WTC11 (cell line): ENCODE data around the gene PCSK9. TPM values are rescaled to one million over a fixed set of nuclear protein-coding genes. Genes with fewer than 3 reads are reported as not detected.

ENCODE experiments used
- ATAC-seq: fragments of 200-7000 bp; cut with Tn5 transposase; 2 replicates; pipeline ENCODE4 v1.10.0; 2021; ENCODE audit warnings: mild to moderate bottlenecking, moderate library complexity
- CTCF ChIA-PET: fragments of 300-600 bp; sonication (Branson Sonifier 250); formaldehyde crosslinking; loops from one replicate; lab custom pipeline; 2021; ENCODE audit warnings: antibody characterized with exemption; lab: Charles Lee
- POLR2A ChIA-PET: fragments of 350-600 bp; sonication (Branson Sonifier 250); formaldehyde crosslinking; loops from one replicate; lab custom pipeline; 2021; ENCODE audit warnings: antibody characterized with exemption; lab: Charles Lee
- DNase-seq: peaks from one replicate; pipeline ENCODE4 v3.0.0; 2021; ENCODE audit warnings: low spot score
- H3K27ac Mint-ChIP-seq: 2 replicates; pipeline ENCODE4 v1.8.0; 2021; ENCODE audit warnings: mixed read lengths
- H3K27me3 Mint-ChIP-seq: 2 replicates; pipeline ENCODE4 v1.8.0; 2021; ENCODE audit warnings: low read depth, mild to moderate bottlenecking, moderate library complexity, mixed read lengths
- H3K36me3 Mint-ChIP-seq: 2 replicates; pipeline ENCODE4 v1.8.0; 2021; ENCODE audit warnings: mixed read lengths
- H3K4me1 Mint-ChIP-seq: 2 replicates; pipeline ENCODE4 v1.8.0; 2022; ENCODE audit warnings: mixed read lengths
- H3K4me3 Mint-ChIP-seq: 2 replicates; pipeline ENCODE4 v1.8.0; 2021; ENCODE audit warnings: mild to moderate bottlenecking, moderate library complexity, mixed read lengths
- H3K9me3 Mint-ChIP-seq: 2 replicates; pipeline ENCODE4 v1.8.0; 2021; ENCODE audit warnings: mixed read lengths
- ATF3 ChIP-seq: sonication (generic); formaldehyde crosslinking; conservative IDR thresholded peaks from 2 replicates; pipeline ENCODE4 v1.8.1; 2022; ENCODE audit warnings: mild to moderate bottlenecking, missing genetic modification reagents
- CBFB ChIP-seq: sonication (generic); formaldehyde crosslinking; IDR thresholded peaks from 2 replicates; pipeline ENCODE4 v1.8.1; 2022; ENCODE audit warnings: mild to moderate bottlenecking, low read depth, missing genetic modification reagents
- E2F4 ChIP-seq: sonication (generic); formaldehyde crosslinking; IDR thresholded peaks from 2 replicates; pipeline ENCODE4 v1.8.1; 2022; ENCODE audit warnings: low read depth, mild to moderate bottlenecking, moderate library complexity, missing genetic modification reagents, borderline replicate concordance
- ESRRA ChIP-seq: sonication (generic); formaldehyde crosslinking; IDR thresholded peaks from 2 replicates; pipeline ENCODE4 v1.8.1; 2022; ENCODE audit warnings: mild to moderate bottlenecking, missing genetic modification reagents, borderline replicate concordance
- FOXK1 ChIP-seq: sonication (generic); formaldehyde crosslinking; IDR thresholded peaks from 2 replicates; pipeline ENCODE4 v1.8.0; 2022; ENCODE audit warnings: mild to moderate bottlenecking, moderate library complexity, missing genetic modification reagents
- FOXP4 ChIP-seq: sonication (generic); formaldehyde crosslinking; IDR thresholded peaks from 2 replicates; pipeline ENCODE4 v1.8.0; 2022; ENCODE audit warnings: mild to moderate bottlenecking, missing genetic modification reagents
- MXD4 ChIP-seq: fragments of 250-450 bp; sonication (Bioruptor Pico); IDR thresholded peaks from 2 replicates; pipeline ENCODE4 v1.8.0; 2021; ENCODE audit warnings: mild to moderate bottlenecking, moderate library complexity, borderline replicate concordance
- NFYB ChIP-seq: sonication (generic); formaldehyde crosslinking; conservative IDR thresholded peaks from 2 replicates; pipeline ENCODE4 v1.8.0; 2022; ENCODE audit warnings: low read depth, missing genetic modification reagents
- NR2C2 ChIP-seq: sonication (generic); formaldehyde crosslinking; IDR thresholded peaks from 2 replicates; pipeline ENCODE4 v1.8.0; 2022; ENCODE audit warnings: mild to moderate bottlenecking, missing genetic modification reagents
- SMAD3 ChIP-seq: sonication (generic); formaldehyde crosslinking; IDR thresholded peaks from 2 replicates; pipeline ENCODE4 v1.8.0; 2022; ENCODE audit warnings: missing genetic modification reagents, mild to moderate bottlenecking, borderline replicate concordance
- TEAD4 ChIP-seq: sonication (generic); formaldehyde crosslinking; IDR thresholded peaks from 2 replicates; pipeline ENCODE4 v1.8.0; 2022; ENCODE audit warnings: mild to moderate bottlenecking, missing genetic modification reagents
- ZNF138 ChIP-seq: sonication (generic); formaldehyde crosslinking; conservative IDR thresholded peaks from 2 replicates; pipeline ENCODE4 v1.8.1; 2022; ENCODE audit warnings: mild to moderate bottlenecking, moderate library complexity, missing genetic modification reagents
- ZNF263 ChIP-seq: sonication (generic); formaldehyde crosslinking; IDR thresholded peaks from 2 replicates; pipeline ENCODE4 v1.8.1; 2022; ENCODE audit warnings: low read depth, mild to moderate bottlenecking, moderate library complexity, missing genetic modification reagents
- ZNF423 ChIP-seq: fragments of 250-450 bp; sonication (Bioruptor Pico); IDR thresholded peaks from 2 replicates; pipeline ENCODE4 v2.1.2; 2022; ENCODE audit warnings: mild to moderate bottlenecking, moderate library complexity
- ZNF671 ChIP-seq: fragments of 250-450 bp; sonication (Bioruptor Pico); IDR thresholded peaks from 2 replicates; pipeline ENCODE4 v1.8.0; 2021; ENCODE audit warnings: mild to moderate bottlenecking
- total RNA-seq: library from RNA; stranded (reverse); gene quantifications from 3 replicates; pipeline ENCODE4 v1.2.3, GENCODE V29; 2021
- TF ChIP-seq, protein P1 (sequence below): sonication (generic); formaldehyde crosslinking; IDR thresholded peaks from 2 replicates; pipeline ENCODE4 v1.8.0; 2023; ENCODE audit warnings: mild to moderate bottlenecking, missing genetic modification reagents
- TF ChIP-seq, protein P2 (sequence below): sonication (generic); formaldehyde crosslinking; IDR thresholded peaks from 2 replicates; pipeline ENCODE4 v1.8.0; 2023; ENCODE audit warnings: missing genetic modification reagents, mild to moderate bottlenecking, borderline replicate concordance
- TF ChIP-seq, protein P3 (sequence below): fragments of 250-450 bp; sonication (Bioruptor Pico); IDR thresholded peaks from 2 replicates; pipeline ENCODE4 v1.9.0; 2021; ENCODE audit warnings: mild to moderate bottlenecking
- TF ChIP-seq, protein P4 (sequence below): fragments of 200-600 bp; IDR thresholded peaks from 2 replicates; pipeline ENCODE4 v1.8.0; 2022; ENCODE audit warnings: antibody characterized with exemption

Gene PCSK9
- total RNA-seq, 1 experiment from 2014 or later, result 73.2 TPM

DNA sequence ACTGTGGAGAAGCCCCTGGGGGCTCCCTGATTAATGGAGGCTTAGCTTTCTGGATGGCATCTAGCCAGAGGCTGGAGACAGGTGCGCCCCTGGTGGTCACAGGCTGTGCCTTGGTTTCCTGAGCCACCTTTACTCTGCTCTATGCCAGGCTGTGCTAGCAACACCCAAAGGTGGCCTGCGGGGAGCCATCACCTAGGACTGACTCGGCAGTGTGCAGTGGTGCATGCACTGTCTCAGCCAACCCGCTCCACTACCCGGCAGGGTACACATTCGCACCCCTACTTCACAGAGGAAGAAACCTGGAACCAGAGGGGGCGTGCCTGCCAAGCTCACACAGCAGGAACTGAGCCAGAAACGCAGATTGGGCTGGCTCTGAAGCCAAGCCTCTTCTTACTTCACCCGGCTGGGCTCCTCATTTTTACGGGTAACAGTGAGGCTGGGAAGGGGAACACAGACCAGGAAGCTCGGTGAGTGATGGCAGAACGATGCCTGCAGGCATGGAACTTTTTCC, 24.8 kb downstream of the PCSK9 start:
- H3K9me3 Mint-ChIP-seq, result no peaks in the 10 kb centered on the region
- H3K27me3 Mint-ChIP-seq, result no peaks in the 10 kb centered on the region
- POLR2A ChIA-PET, result no interaction called here
- no peak; the same call in none of the 2 replicates for ATAC-seq
- TF ChIP-seq, protein P1, sequence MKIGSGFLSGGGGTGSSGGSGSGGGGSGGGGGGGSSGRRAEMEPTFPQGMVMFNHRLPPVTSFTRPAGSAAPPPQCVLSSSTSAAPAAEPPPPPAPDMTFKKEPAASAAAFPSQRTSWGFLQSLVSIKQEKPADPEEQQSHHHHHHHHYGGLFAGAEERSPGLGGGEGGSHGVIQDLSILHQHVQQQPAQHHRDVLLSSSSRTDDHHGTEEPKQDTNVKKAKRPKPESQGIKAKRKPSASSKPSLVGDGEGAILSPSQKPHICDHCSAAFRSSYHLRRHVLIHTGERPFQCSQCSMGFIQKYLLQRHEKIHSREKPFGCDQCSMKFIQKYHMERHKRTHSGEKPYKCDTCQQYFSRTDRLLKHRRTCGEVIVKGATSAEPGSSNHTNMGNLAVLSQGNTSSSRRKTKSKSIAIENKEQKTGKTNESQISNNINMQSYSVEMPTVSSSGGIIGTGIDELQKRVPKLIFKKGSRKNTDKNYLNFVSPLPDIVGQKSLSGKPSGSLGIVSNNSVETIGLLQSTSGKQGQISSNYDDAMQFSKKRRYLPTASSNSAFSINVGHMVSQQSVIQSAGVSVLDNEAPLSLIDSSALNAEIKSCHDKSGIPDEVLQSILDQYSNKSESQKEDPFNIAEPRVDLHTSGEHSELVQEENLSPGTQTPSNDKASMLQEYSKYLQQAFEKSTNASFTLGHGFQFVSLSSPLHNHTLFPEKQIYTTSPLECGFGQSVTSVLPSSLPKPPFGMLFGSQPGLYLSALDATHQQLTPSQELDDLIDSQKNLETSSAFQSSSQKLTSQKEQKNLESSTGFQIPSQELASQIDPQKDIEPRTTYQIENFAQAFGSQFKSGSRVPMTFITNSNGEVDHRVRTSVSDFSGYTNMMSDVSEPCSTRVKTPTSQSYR, result no peak
- no peak for TF ChIP-seq ZNF423
- no peak for TF ChIP-seq FOXK1 (CRISPR knock-in tag)
- TF ChIP-seq E2F4, result no peak
- no peak for TF ChIP-seq ZNF671 (CRISPR knock-in tag)
- no peak for TF ChIP-seq NFYB (CRISPR knock-in tag)
- TF ChIP-seq ATF3 (CRISPR knock-in tag), result no peak
- no peak for TF ChIP-seq MXD4 (CRISPR knock-in tag)
- no peak for TF ChIP-seq ZNF263 (CRISPR knock-in tag)
- no peak for TF ChIP-seq SMAD3 (CRISPR knock-in tag)
- TF ChIP-seq ZNF138 (CRISPR knock-in tag), result no peak
- TF ChIP-seq, all 79 proteins: peak for 0
- H3K36me3 Mint-ChIP-seq, result peaks cover 38% of the 10 kb centered on the region
- no peak for DNase-seq
- H3K4me3 Mint-ChIP-seq, result no peak overlapping the region
- CTCF ChIA-PET, result interaction anchor here (1.0 to 2.0 kb wide), 6 partner anchors 7 to 274 kb away, joined by 3 to 7 read pairs (median 4); no protein-coding TSS in a partner anchor
- no peaks in the 10 kb centered on the region for H3K4me1 Mint-ChIP-seq
- no peak overlapping the region for H3K27ac Mint-ChIP-seq

GRCh38 chr1:55064861-55065263, 25.5 kb downstream of the PCSK9 start:
- H3K27me3 Mint-ChIP-seq, result no peaks in the 10 kb centered on the region
- ATAC-seq, result no peak
- no peak for DNase-seq
- POLR2A ChIA-PET, result no interaction called here
- H3K4me1 Mint-ChIP-seq, result no peaks in the 10 kb centered on the region
- H3K4me3 Mint-ChIP-seq, result no peak overlapping the region
- no peak overlapping the region for H3K27ac Mint-ChIP-seq
- no peaks in the 10 kb centered on the region for H3K9me3 Mint-ChIP-seq
- CTCF ChIA-PET, result interaction anchor here (2.0 kb wide), 1 partner anchor 273 kb away, joined by 4 read pairs; no protein-coding TSS in a partner anchor
- H3K36me3 Mint-ChIP-seq, result peaks cover 35% of the 10 kb centered on the region
- TF ChIP-seq FOXP4 (CRISPR knock-in tag) (no peak), ESRRA (CRISPR knock-in tag) (no peak), CBFB (CRISPR knock-in tag) (no peak), NR2C2 (no peak), TEAD4 (CRISPR knock-in tag) (no peak)
- TF ChIP-seq, protein P2, sequence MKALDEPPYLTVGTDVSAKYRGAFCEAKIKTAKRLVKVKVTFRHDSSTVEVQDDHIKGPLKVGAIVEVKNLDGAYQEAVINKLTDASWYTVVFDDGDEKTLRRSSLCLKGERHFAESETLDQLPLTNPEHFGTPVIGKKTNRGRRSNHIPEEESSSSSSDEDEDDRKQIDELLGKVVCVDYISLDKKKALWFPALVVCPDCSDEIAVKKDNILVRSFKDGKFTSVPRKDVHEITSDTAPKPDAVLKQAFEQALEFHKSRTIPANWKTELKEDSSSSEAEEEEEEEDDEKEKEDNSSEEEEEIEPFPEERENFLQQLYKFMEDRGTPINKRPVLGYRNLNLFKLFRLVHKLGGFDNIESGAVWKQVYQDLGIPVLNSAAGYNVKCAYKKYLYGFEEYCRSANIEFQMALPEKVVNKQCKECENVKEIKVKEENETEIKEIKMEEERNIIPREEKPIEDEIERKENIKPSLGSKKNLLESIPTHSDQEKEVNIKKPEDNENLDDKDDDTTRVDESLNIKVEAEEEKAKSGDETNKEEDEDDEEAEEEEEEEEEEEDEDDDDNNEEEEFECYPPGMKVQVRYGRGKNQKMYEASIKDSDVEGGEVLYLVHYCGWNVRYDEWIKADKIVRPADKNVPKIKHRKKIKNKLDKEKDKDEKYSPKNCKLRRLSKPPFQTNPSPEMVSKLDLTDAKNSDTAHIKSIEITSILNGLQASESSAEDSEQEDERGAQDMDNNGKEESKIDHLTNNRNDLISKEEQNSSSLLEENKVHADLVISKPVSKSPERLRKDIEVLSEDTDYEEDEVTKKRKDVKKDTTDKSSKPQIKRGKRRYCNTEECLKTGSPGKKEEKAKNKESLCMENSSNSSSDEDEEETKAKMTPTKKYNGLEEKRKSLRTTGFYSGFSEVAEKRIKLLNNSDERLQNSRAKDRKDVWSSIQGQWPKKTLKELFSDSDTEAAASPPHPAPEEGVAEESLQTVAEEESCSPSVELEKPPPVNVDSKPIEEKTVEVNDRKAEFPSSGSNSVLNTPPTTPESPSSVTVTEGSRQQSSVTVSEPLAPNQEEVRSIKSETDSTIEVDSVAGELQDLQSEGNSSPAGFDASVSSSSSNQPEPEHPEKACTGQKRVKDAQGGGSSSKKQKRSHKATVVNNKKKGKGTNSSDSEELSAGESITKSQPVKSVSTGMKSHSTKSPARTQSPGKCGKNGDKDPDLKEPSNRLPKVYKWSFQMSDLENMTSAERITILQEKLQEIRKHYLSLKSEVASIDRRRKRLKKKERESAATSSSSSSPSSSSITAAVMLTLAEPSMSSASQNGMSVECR, result no peak
- TF ChIP-seq, protein P3, sequence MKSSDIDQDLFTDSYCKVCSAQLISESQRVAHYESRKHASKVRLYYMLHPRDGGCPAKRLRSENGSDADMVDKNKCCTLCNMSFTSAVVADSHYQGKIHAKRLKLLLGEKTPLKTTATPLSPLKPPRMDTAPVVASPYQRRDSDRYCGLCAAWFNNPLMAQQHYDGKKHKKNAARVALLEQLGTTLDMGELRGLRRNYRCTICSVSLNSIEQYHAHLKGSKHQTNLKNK (CRISPR knock-in tag), result no peak
- TF ChIP-seq, protein P4, sequence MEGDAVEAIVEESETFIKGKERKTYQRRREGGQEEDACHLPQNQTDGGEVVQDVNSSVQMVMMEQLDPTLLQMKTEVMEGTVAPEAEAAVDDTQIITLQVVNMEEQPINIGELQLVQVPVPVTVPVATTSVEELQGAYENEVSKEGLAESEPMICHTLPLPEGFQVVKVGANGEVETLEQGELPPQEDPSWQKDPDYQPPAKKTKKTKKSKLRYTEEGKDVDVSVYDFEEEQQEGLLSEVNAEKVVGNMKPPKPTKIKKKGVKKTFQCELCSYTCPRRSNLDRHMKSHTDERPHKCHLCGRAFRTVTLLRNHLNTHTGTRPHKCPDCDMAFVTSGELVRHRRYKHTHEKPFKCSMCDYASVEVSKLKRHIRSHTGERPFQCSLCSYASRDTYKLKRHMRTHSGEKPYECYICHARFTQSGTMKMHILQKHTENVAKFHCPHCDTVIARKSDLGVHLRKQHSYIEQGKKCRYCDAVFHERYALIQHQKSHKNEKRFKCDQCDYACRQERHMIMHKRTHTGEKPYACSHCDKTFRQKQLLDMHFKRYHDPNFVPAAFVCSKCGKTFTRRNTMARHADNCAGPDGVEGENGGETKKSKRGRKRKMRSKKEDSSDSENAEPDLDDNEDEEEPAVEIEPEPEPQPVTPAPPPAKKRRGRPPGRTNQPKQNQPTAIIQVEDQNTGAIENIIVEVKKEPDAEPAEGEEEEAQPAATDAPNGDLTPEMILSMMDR, result no peak
